ENCODE data around the gene CASP2.

CASP2 gene

GRCh38 chr7:143242306-143242705 is 45.8 kb upstream of the CASP2 start:
- no peak overlapping the region for H3K4me2 ChIP-seq (ENCODE audit: low read length)

GRCh38 chr7:143243111-143243510 is 45.0 kb upstream of the CASP2 start:
- Histone ChIP-seq H3K4me2 (ENCODE audit: low read length) (no peak overlapping the region), H3K9me3 (ENCODE audit: insufficient read depth, low read length) (no peaks in the 10 kb centered on the region), H3K4me3 (ENCODE audit: low read length) (no peak overlapping the region), H4K20me1 (ENCODE audit: insufficient read depth, low read length) (no peaks in the 10 kb centered on the region), H3K4me1 (ENCODE audit: low read length) (peaks cover 18% of the 10 kb centered on the region), H3K36me3 (replicated peaks; ENCODE audit: low read depth, low read length) (no peaks in the 10 kb centered on the region), H3K9ac (ENCODE audit: low read length) (no peak overlapping the region), H3K79me2 (ENCODE audit: low read length) (no peaks in the 10 kb centered on the region), H3K27me3 (ENCODE audit: low read depth, low read length) (peaks cover 22% of the 10 kb centered on the region), H3K27ac (ENCODE audit: low read length) (no peak overlapping the region), H2AFZ (ENCODE audit: low read depth, low read length) (no peak overlapping the region)
- no peak for TF ChIP-seq EZH2phosphoT487 (IDR thresholded peaks at IDR 0.05; ENCODE audit: low read depth)

More at GRCh38 chr7:143242306-143242705, 45.8 kb upstream of the CASP2 start:
- Histone ChIP-seq H3K27me3 (ENCODE audit: low read depth, low read length) (peaks cover 22% of the 10 kb centered on the region), H3K4me3 (ENCODE audit: low read length) (no peak overlapping the region), H3K9ac (ENCODE audit: low read length) (no peak overlapping the region), H3K27ac (ENCODE audit: low read length) (no peak overlapping the region), H3K79me2 (ENCODE audit: low read length) (no peaks in the 10 kb centered on the region), H2AFZ (ENCODE audit: low read depth, low read length) (no peak overlapping the region), H3K4me1 (ENCODE audit: low read length) (peaks cover 18% of the 10 kb centered on the region), H3K9me3 (ENCODE audit: insufficient read depth, low read length) (0 out of 2 replicates have a peak, but pooled peaks cover 5% of the 10 kb centered on the region), H3K36me3 (replicated peaks; ENCODE audit: low read depth, low read length) (no peaks in the 10 kb centered on the region), H4K20me1 (ENCODE audit: insufficient read depth, low read length) (no peaks in the 10 kb centered on the region)
- TF ChIP-seq EZH2phosphoT487 (IDR thresholded peaks at IDR 0.05; ENCODE audit: low read depth) (no peak), CTCF (IDR thresholded peaks at IDR 0.05; ENCODE audit: low read depth, low read length) (no peak)

GRCh38 chr7:143243614-143244013 is 44.5 kb upstream of the CASP2 start:
- Histone ChIP-seq H3K4me3 (ENCODE audit: low read length) (no peak overlapping the region), H3K4me2 (ENCODE audit: low read length) (no peak overlapping the region), H3K36me3 (replicated peaks; ENCODE audit: low read depth, low read length) (no peaks in the 10 kb centered on the region), H3K79me2 (ENCODE audit: low read length) (no peaks in the 10 kb centered on the region), H3K4me1 (ENCODE audit: low read length) (peaks cover 18% of the 10 kb centered on the region), H3K9me3 (ENCODE audit: insufficient read depth, low read length) (no peaks in the 10 kb centered on the region), H3K27ac (ENCODE audit: low read length) (no peak overlapping the region), H4K20me1 (ENCODE audit: insufficient read depth, low read length) (no peaks in the 10 kb centered on the region), H3K9ac (ENCODE audit: low read length) (no peak overlapping the region), H3K27me3 (ENCODE audit: low read depth, low read length) (peaks cover 22% of the 10 kb centered on the region), H2AFZ (ENCODE audit: low read depth, low read length) (no peak overlapping the region)
- TF ChIP-seq CTCF (IDR thresholded peaks at IDR 0.05; ENCODE audit: low read depth, low read length) (no peak), EZH2phosphoT487 (IDR thresholded peaks at IDR 0.05; ENCODE audit: low read depth) (no peak)

GRCh38 chr7:143244321-143244720 is 43.8 kb upstream of the CASP2 start:
- no peak overlapping the region for H3K4me3 ChIP-seq (ENCODE audit: low read length)
- peaks cover 22% of the 10 kb centered on the region for H3K27me3 ChIP-seq (ENCODE audit: low read depth, low read length)
- H3K4me2 ChIP-seq (ENCODE audit: low read length) = no peak overlapping the region
- peaks cover 16% of the 10 kb centered on the region for H3K4me1 ChIP-seq (ENCODE audit: low read length)
- H3K79me2 ChIP-seq (ENCODE audit: low read length) = no peaks in the 10 kb centered on the region
- no peak for TF ChIP-seq EZH2phosphoT487 (IDR thresholded peaks at IDR 0.05; ENCODE audit: low read depth)
- no peak for TF ChIP-seq CTCF (IDR thresholded peaks at IDR 0.05; ENCODE audit: low read depth, low read length)
- no peak overlapping the region for H3K9ac ChIP-seq (ENCODE audit: low read length)
- H3K36me3 ChIP-seq (replicated peaks; ENCODE audit: low read depth, low read length) = no peaks in the 10 kb centered on the region
- H3K9me3 ChIP-seq (ENCODE audit: insufficient read depth, low read length) = no peaks in the 10 kb centered on the region
- H3K27ac ChIP-seq (ENCODE audit: low read length) = no peak overlapping the region
- no peaks in the 10 kb centered on the region for H4K20me1 ChIP-seq (ENCODE audit: insufficient read depth, low read length)
- no peak overlapping the region for H2AFZ ChIP-seq (ENCODE audit: low read depth, low read length)

GRCh38 chr7:143245123-143245522 is 43.0 kb upstream of the CASP2 start:
- Histone ChIP-seq H4K20me1 (ENCODE audit: insufficient read depth, low read length) (no peaks in the 10 kb centered on the region), H3K79me2 (ENCODE audit: low read length) (no peaks in the 10 kb centered on the region), H3K9ac (ENCODE audit: low read length) (no peak overlapping the region), H3K27ac (ENCODE audit: low read length) (no peak overlapping the region), H3K9me3 (ENCODE audit: insufficient read depth, low read length) (no peaks in the 10 kb centered on the region), H3K36me3 (replicated peaks; ENCODE audit: low read depth, low read length) (no peaks in the 10 kb centered on the region), H3K4me2 (ENCODE audit: low read length) (no peak overlapping the region), H3K27me3 (ENCODE audit: low read depth, low read length) (peaks cover 22% of the 10 kb centered on the region), H3K4me1 (ENCODE audit: low read length) (peaks cover 8% of the 10 kb centered on the region), H3K4me3 (ENCODE audit: low read length) (no peak overlapping the region), H2AFZ (ENCODE audit: low read depth, low read length) (no peak overlapping the region)
- TF ChIP-seq CTCF (IDR thresholded peaks at IDR 0.05; ENCODE audit: low read depth, low read length) (no peak), EZH2phosphoT487 (IDR thresholded peaks at IDR 0.05; ENCODE audit: low read depth) (no peak)
